Activated CD4-positive, alpha-beta T cell treated with anti-CD3 and anti-CD28 coated beads for 4 hours (primary cell): Measurements from ENCODE around the gene HYCC2.
"Not testable (repeated sequence)": the region's sequence is repeated elsewhere in the genome, so short reads cannot be mapped to it uniquely, and the experiment has no call there.

ENCODE experiments used
- DNase-seq, 2 donors: peaks; one replicate each; pipeline ENCODE4 v3.0.0-alpha.2; 2020

Gene HYCC2

DNA sequence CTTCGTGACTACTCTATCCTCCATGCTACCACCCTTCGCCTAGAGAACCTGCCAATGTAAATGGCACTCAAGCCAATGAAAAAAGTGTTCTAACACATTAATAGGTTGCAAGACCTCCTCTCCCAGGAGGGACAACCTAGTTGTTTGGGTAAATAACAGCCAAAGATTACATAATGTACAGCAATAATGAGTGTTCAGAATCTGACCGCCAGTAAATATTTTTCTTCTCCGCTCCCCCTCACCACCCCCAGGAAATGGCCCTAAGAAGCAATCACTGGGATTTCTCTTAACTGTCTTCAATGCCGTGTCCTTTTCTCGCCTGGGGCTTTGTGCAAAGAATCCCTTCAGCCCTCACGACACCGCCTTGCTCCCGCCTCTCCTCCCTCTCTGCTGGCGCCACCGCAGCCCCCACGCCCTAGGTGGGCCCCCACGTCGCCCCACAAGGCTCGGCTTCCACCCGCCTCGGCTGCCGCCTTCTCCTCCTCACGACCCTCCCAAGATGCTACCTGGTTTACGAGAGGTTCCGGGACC is 458 bp downstream of the HYCC2 start:
- no peak for DNase-seq

DNA sequence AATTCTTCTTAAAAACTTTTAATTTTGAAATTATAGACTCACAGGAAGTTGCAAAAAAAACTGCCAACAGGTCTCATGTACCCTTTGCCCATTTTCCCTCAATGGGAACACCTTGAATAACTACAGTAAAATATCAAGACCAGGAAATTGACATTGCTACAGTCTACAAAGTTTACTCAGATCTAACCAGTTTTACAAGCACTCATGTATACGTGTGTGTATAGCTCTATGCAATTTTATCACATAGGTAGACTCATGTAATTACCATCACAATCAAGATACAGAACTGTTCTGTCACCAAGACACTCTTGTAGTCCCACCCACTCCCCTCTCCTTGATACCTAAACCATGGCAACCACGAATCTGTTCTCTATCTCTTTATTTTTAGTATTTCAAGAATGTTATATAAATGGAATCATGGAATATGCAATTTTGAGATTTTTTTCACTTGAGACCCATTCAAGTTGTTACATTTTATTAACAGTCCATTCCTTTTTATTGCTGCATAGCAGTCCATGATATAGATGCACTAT is 6.6 kb downstream of the HYCC2 start:
- no peak for DNase-seq

DNA sequence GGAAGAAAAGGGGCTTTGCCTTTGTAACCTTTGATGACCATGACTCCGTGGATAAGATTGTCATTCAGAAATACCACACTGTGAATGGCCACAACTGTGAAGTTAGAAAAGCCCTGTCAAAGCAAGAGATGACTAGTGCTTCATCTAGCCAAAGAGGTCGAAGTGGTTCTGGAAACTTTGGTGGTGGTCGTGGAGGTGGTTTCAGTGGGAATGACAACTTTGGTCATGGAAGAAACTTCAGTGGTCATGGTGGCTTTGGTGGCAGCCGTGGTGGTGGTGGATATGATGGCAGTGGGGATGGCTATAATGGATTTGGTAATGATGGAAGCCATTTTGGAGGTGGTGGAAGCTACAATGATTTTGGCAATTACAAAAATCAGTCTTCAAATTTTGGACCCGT is 8.0 kb downstream of the HYCC2 start:
- DNase-seq, result not testable (repeated sequence)

DNA sequence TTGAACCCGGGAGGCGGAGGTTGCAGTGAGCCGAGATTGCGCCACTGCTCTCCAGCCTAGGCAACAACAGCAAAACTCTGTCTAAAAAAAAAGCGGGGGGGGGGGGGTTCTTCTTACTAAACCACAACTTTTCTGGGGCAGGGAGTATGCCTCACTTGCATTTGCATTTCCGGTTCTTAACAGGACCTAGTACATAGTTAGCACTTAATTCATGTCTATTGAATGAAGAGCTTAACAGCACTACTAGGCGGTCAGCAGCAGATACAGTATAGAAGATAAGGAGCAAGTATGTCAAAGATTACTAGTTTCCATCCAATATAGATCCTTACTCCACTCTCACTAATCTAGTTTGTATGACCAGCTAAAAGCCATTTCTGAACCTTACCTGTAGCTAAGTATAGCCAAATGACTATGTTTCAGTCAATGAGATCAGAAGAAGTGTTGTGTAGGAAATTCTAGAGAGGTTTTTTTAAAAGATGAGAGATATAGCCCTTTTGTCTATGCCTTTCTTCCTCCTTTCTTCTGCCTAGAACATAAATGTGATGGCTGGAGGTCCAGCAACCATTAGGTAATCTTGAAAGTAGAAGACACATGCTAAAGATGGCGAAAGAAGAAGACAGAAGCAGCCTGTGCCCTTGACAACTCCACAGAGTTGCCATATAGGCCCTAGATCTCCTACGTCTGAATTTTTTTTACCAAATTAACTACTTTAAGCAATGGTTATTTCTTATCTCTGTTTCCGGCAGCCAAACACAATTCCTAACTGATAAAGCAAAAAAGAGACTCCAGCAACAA is 11.3 kb downstream of the HYCC2 start:
- DNase-seq, result no peak

DNA sequence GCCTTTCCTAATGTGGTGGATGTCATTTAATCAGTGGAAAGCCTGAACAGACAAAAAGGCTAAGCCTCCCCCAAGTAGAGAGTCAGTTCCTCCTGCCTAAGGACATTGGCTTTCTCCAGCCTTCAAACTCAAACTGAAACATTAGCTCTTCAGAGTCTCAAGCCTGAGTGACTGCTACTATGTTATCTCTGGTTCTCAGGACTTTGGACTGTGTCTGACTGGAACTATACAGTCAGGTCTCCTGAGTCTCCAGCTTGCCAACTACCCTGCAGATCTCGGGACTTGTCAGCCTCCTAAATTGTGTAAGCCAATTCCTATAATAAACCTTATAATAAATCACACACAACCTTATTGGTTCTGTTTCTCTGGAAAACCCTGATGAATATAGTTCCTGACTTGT is 12.6 kb downstream of the HYCC2 start:
- DNase-seq, result no peak

DNA sequence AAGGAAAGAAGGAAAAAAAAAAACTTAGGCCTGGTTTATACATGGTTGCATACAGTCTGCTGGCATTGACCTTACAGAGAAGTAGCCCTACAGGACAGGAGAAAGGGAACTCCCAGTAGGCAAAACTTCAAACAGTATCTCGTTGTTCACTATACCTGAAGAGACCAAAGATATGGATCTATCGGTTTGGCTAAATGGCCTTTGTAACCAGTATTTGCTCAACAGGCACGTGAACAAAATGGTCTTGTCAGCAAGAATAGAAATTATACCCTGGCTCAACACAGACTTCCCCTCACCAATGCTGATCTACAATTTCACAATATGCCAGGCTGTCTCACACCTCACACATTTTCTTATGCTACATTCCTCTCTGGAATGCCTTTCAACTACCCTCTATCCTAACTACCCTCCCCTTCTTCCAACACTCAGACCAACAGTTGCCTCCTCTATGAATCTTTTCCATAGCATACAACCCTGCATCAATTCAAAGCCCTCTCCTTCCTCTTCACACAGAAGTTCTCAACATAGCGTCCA is 13.7 kb downstream of the HYCC2 start:
- no peak for DNase-seq

DNA sequence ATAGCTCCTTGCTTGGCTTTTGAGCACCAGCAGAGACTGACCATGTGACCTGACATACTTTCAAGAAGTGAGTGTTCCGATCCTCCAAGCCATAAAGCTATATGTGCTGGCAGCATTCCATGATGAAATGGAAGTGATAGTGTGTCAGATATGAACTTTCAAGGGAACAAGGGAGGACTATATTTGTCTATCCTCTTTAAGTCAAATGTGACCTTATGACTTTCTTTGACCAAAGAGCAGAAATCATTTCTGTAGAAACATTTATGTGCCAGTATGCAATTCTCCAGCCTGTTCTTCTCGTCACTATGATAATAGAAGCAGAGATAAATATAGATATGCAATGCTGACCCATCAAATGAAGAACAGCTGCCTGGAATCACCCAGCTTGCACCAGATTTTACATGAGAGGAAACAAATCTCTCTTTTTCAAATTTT is 14.4 kb downstream of the HYCC2 start:
- DNase-seq, result no peak

DNA sequence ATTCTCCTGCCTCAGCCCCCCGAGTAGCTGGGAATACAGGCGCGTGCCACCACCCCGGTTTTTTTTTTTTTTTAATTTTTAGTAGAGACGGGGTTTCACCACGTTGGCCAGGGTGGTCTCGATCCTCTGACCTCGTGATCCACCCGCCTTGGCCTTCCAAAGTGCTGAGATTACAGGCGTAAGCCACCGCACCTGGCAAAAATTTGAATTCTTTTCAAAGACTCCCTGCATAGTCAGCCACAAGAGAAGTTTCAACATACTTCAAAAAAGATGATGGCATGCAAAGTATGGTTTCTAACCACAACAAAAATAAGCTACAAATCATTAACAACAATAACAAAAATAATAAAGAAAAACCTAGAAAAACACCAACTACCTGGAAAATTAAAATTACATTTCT is 22.0 kb downstream of the HYCC2 start:
- no peak for DNase-seq

DNA sequence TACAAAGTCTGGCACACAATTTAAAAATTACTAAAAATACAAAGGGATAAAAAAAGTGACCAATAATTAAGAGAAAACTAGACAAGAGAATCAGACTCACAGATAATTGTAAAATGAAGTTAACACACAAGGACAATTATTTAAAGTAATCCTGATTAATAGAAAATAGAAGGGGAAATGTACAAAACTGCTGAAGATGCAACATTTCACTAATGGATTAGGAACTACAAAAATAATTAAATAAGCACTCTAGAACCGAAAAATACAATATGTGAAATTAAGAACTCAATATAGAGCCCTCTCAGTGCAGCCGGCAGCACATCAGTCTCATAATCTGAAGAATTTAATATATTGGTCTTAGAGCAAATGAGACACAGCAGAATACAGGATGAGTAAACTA is 24.6 kb downstream of the HYCC2 start:
- no peak for DNase-seq

DNA sequence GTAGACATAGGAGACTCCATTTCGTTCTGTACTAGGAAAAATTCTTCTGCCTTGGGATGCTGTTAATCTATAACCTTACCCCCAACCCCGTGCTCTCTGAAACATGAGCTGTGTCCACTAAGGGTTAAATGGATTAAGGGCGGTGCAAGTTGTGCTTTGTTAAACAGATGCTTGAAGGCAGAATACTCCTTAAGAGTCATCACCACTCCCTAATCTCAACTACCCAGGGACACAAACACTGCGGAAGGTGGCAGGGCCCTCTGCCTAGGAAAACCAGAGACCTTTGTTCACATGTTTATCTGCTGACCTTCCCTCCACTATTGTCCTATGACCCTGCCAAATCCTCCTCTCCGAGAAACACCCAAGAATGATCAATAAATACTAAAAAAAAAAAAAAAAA is 28.4 kb downstream of the HYCC2 start:
- DNase-seq, result not testable (repeated sequence)

DNA sequence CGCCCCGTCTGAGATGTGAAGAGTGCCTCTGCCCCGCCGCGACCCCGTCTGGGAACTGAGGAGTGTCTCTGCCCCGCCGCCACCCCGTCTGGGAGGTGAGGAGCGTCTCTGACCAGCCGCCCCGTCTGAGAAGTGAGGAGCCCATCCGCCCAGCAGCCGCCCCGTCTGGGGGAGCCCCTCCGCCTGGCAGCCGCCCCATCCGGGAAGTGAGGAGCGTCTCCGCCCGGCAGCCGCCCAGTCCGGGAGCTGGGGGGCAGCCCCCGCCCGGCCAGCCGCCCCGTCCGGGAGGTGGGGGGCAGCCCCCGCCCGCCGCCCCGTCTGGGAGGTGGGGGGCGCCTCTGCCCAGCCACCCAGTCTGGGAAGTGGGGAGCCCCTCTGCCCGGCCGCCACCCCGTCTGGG is 29.0 kb downstream of the HYCC2 start:
- DNase-seq, result not testable (repeated sequence)

DNA sequence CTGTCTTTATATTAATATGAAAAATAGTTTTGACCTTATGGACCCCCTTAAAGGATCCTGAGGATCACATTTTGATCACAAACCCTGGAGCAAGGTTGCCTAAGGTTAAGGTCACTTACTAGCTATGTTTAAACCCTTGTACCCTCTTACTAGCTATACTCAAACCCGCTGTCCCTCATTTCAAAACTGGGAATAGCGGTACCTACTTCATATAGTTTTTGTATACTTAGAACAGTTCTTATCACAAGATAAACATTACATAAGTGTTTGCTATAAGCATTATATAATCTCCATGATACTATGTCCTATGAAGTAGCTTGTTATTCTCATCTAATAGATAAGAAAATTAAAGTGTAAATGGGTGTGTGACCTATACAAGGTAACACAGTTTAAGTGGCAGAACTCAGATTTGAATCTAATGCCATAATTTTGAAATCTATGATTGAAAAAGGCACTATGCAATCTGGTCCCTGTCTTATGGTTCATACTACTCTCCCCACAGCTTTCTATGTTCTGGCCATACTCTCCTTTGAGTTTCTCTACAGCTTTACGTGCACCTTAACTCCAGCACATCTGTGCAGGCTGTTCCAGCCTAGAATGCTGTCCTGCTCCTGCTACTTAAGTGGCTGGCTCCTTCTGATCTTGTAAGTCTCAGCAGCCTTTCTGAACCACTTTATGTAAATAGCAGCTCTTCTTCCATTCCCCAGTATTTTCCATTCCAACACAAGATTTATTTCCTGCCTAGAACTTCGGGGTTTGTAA is 30.4 kb downstream of the HYCC2 start:
- DNase-seq, result no peak

DNA sequence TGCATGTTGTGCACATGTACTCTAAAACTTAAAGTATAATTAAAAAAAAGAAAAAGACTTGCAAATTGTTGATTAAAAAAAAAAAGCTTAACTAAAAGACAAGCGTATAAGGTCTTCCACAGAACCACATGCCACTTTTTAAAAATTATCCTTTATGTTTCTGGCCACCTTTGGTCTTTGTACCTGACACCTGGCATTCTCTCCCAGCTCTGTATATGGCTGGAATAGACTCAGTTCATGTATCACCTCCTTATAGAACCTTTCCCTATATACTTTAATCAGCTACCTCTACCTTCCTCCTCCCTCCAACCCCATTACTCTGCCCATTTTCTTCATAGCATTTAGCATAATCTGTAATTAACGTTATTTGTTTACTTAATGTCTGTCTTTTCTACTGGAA is 32.6 kb downstream of the HYCC2 start:
- DNase-seq, result no peak

DNA sequence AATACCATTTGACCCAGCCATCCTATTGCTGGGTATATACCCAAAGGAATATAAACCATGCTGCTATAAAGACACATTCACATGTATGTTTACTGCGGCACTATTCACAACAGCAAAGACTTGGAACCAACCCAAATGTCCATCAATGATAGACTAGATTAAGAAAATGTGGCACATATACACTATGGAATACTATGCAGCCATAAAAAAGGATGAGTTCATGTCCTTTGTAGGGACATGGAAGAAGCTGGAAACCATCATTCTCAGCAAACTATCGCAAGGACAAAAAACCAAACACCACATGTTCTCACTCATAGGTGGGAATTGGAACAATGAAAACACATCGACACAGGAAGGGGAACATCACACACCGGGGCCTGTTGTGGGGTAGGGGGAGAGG is 33.1 kb downstream of the HYCC2 start:
- not testable (repeated sequence) for DNase-seq

DNA sequence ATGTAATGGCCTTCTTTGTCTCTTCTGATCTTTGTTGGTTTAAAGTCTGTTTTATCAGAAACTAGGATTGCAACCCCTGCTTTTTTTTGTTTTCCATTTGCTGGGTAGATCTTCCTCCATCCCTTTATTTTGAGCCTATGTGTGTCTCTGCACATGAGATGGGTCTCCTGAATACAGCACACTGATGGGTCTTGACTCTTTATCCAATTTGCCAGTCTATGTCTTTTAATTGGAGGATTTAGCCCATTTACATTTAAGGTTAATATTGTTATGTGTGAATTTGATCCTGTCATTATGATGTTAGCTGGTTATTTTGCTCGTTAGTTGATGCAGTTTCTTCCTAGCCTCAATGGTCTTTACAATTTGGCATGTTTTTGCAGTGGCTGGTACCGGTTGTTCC is 37.1 kb downstream of the HYCC2 start:
- DNase-seq, result not testable (repeated sequence)

DNA sequence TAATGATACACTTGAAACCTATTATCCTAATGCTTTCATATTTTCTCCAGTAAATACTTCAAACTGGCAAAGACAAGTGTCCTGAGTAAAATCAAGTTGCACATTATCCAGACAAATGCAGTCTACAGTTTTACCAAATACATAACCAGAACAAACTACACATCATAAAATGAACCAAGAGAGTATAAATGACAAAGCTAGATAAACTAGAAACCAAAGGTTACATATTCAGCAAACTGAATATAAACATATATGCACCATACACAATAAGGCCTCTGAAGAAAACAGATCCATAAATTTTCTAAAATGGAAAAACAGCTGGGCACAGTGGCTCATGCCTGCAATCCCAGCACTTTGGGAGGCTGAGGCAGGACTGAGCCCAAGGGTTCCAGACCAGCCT is 47.0 kb downstream of the HYCC2 start:
- no peak for DNase-seq

DNA sequence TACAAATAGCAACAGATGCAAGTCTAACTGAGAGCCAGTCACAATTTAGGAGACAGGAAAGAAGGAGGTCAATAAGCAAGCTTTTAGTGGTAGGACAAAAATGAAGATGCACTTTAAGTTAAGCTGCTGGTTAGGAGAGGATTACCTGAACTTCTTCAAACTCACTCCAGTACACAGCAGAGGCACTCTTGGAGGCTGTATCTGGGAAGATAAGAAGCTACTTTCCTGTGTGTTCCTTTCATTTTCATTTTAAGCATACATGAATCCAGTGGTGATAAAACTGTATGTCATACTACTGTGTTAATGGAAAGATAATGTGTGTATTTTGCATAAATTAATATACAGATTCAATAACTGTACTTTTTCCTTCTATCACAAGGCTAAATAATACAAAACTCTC is 49.6 kb downstream of the HYCC2 start:
- no peak for DNase-seq
